DOHH2 (cell line): ENCODE measurements around the gene PDGFC.

Source experiments
- H3F3A ChIP-seq: fragments of 200-600 bp; sonication (generic), shearing (Covaris generic); 2 replicates; pipeline ENCODE4 v1.6.0; 2016; ENCODE audit warnings: antibody characterized with exemption, mild to moderate bottlenecking; ENCODE audit not compliant: control insufficient read depth, insufficient read depth
- H3K27ac ChIP-seq: fragments of 200-600 bp; sonication (generic); 2 replicates; pipeline ENCODE4 v1.5.1; 2014; ENCODE audit warnings: low read depth, mild to moderate bottlenecking, low read length, moderate library complexity
- H3K27me3 ChIP-seq: fragments of 200-600 bp; sonication (generic); 2 replicates; pipeline ENCODE4 v1.6.1; 2014; ENCODE audit warnings: mild to moderate bottlenecking, low read length, mixed read lengths; ENCODE audit not compliant: control insufficient read depth
- H3K36me3 ChIP-seq: fragments of 200-600 bp; sonication (generic); 2 replicates; pipeline ENCODE4 v1.6.1; 2014; ENCODE audit warnings: mild to moderate bottlenecking, low read length, moderate library complexity, mixed read lengths; ENCODE audit not compliant: control insufficient read depth
- H3K4me1 ChIP-seq: fragments of 200-600 bp; sonication (generic); 2 replicates; pipeline ENCODE4 v1.6.1; 2014; ENCODE audit warnings: mild to moderate bottlenecking, low read length, mixed read lengths; ENCODE audit not compliant: control insufficient read depth
- H3K4me2 ChIP-seq: fragments of 200-600 bp; sonication (generic); 2 replicates; pipeline ENCODE4 v1.6.0; 2014; ENCODE audit warnings: mild to moderate bottlenecking, low read length, moderate library complexity
- H3K4me3 ChIP-seq: fragments of 200-600 bp; sonication (generic); 2 replicates; pipeline ENCODE4 v1.5.1; 2014; ENCODE audit warnings: mild to moderate bottlenecking, low read length, mixed read lengths
- H3K79me2 ChIP-seq: fragments of 200-600 bp; sonication (generic); 2 replicates; pipeline ENCODE4 v1.6.1; 2014; ENCODE audit warnings: mild to moderate bottlenecking, low read length, mixed read lengths; ENCODE audit not compliant: control insufficient read depth
- H3K9me2 ChIP-seq: fragments of 200-600 bp; sonication (generic); replicated peaks from 2 replicates; pipeline ENCODE4 v1.6.1; 2014; ENCODE audit warnings: mild to moderate bottlenecking, low read length, mixed read lengths; ENCODE audit not compliant: control insufficient read depth
- H3K9me3 ChIP-seq: fragments of 200-600 bp; sonication (generic); 2 replicates; pipeline ENCODE4 v1.6.1; 2014; ENCODE audit warnings: antibody characterized with exemption, low read length, mixed read lengths; ENCODE audit not compliant: control insufficient read depth, insufficient read depth
- H4K20me1 ChIP-seq: fragments of 200-600 bp; sonication (generic); 2 replicates; pipeline ENCODE4 v1.6.0; 2014; ENCODE audit warnings: low read depth, mild to moderate bottlenecking, antibody characterized with exemption, low read length, moderate library complexity; ENCODE audit not compliant: control insufficient read depth, insufficient read depth
- EZH2phosphoT487 ChIP-seq: fragments of 200-600 bp; sonication (generic); IDR thresholded peaks from 2 replicates; pipeline ENCODE4 v1.6.1; 2017; ENCODE audit warnings: borderline replicate concordance, mild to moderate bottlenecking, antibody characterized with exemption, low read length, moderate library complexity, mixed read lengths
- TF ChIP-seq, protein P1 (sequence below): fragments of 200-600 bp; sonication (generic); IDR thresholded peaks from one replicate; pipeline ENCODE4 v1.5.1; 2014; ENCODE audit warnings: antibody characterized with exemption, mild to moderate bottlenecking, low read depth, low read length; ENCODE audit not compliant: poor library complexity, severe bottlenecking

Gene PDGFC

DNA sequence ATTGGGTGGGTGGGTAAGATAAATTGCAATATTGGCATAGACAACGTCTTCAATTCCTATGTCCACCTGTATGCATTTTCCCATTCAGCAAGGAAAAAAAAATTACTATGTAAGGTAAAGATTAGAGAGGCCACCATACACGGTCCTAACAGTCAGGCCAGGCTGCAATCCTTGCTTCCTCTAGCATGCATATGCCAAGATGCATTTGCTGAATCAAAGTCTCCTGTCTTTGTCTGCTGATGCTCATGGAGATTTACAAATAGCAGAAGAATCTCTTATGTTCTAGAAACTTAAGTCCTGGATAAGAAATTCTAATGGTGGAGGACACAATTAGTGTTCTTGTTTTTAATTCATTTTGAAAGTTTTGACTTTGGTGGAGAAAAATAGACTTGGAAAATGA lies 206.8 kb downstream of the PDGFC start:
- Histone ChIP-seq H3K9me3 (no peaks in the 10 kb centered on the region), H3K9me2 (no peaks in the 10 kb centered on the region), H3F3A (no peaks in the 10 kb centered on the region), H3K4me1 (no peaks in the 10 kb centered on the region), H3K36me3 (no peaks in the 10 kb centered on the region), H3K79me2 (no peaks in the 10 kb centered on the region), H3K4me3 (no peak overlapping the region), H3K27me3 (no peaks in the 10 kb centered on the region), H3K4me2 (no peak overlapping the region), H3K27ac (no peak overlapping the region), H4K20me1 (no peaks in the 10 kb centered on the region)
- no peak for TF ChIP-seq EZH2phosphoT487
- TF ChIP-seq, protein P1, sequence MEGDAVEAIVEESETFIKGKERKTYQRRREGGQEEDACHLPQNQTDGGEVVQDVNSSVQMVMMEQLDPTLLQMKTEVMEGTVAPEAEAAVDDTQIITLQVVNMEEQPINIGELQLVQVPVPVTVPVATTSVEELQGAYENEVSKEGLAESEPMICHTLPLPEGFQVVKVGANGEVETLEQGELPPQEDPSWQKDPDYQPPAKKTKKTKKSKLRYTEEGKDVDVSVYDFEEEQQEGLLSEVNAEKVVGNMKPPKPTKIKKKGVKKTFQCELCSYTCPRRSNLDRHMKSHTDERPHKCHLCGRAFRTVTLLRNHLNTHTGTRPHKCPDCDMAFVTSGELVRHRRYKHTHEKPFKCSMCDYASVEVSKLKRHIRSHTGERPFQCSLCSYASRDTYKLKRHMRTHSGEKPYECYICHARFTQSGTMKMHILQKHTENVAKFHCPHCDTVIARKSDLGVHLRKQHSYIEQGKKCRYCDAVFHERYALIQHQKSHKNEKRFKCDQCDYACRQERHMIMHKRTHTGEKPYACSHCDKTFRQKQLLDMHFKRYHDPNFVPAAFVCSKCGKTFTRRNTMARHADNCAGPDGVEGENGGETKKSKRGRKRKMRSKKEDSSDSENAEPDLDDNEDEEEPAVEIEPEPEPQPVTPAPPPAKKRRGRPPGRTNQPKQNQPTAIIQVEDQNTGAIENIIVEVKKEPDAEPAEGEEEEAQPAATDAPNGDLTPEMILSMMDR, result no peak

DNA sequence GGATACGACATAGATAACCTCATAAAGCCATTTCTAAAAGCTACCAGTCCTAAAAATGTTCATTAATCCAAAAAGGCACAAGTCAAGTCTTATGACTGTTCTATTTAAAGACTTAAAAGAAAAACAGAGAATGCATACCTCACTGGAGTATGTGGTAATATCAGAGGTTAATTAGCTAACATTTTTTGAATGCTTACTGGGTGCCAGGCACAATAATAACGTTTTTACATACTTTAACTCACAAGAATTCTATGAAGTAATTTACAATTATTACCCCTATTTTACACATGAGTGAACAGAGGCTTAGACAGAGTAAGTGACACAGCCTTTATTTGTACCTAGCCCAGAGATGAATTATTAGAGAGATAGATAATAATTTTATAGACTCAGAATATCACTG lies 207.5 kb downstream of the PDGFC start:
- TF ChIP-seq, protein P1, result no peak
- TF ChIP-seq EZH2phosphoT487, result no peak
- Histone ChIP-seq H3K27ac (no peak overlapping the region), H3K4me1 (no peaks in the 10 kb centered on the region)

DNA sequence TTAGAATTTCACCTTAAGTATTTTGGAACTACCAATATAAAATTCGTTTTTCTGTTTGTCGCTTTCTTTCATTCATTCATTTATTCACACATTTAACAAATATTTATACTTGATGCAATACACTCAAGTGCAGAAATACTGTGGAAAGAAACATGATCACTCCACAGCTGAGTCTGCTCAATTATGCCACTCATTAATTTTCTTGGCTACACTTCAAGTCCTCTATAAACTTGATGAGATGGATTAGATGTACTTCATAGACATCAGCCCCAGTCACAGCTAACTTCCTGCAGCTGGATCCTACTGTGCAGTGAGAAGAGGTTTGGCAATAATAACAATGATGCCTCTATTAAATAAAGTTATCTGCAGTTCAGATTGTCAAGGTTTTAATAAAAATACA lies 208.1 kb downstream of the PDGFC start:
- TF ChIP-seq, protein P1, result no peak
- no peak for TF ChIP-seq EZH2phosphoT487
- Histone ChIP-seq H3F3A (no peaks in the 10 kb centered on the region), H3K4me1 (no peaks in the 10 kb centered on the region), H3K9me2 (no peaks in the 10 kb centered on the region), H3K27me3 (no peaks in the 10 kb centered on the region), H3K36me3 (no peaks in the 10 kb centered on the region), H3K4me3 (no peak overlapping the region), H3K79me2 (no peaks in the 10 kb centered on the region), H3K9me3 (no peaks in the 10 kb centered on the region), H3K4me2 (no peak overlapping the region), H4K20me1 (no peaks in the 10 kb centered on the region), H3K27ac (no peak overlapping the region)

More for the DNA sequence above, 207.5 kb downstream of the PDGFC start:
- no peaks in the 10 kb centered on the region for H4K20me1 ChIP-seq
- no peak overlapping the region for H3K4me2 ChIP-seq
- no peaks in the 10 kb centered on the region for H3K9me2 ChIP-seq
- no peaks in the 10 kb centered on the region for H3F3A ChIP-seq
- no peaks in the 10 kb centered on the region for H3K9me3 ChIP-seq
- H3K27me3 ChIP-seq, result no peaks in the 10 kb centered on the region
- no peaks in the 10 kb centered on the region for H3K79me2 ChIP-seq
- no peak overlapping the region for H3K4me3 ChIP-seq
- H3K36me3 ChIP-seq, result no peaks in the 10 kb centered on the region

DNA sequence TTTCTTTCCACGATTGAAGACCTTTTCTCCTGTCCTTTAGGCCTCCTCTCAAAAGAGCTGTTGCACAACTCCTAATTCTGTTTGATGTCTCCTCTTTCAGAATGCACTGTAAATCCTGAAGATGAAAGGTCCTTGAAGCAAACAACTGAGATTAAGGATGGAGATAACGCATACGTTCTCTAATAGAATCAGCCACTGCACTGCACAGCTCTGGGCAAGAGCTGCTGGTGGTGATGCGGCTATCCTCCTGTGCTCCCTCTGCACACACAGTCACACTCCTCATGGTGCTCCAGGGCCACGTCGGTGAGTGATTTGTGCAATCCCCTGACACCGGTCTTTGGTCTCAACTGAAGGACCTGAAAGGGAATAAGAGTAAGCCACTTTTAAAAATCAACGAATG lies 208.7 kb downstream of the PDGFC start:
- no peak overlapping the region for H3K27ac ChIP-seq

More for the DNA sequence above, 208.7 kb downstream of the PDGFC start:
- no peaks in the 10 kb centered on the region for H3F3A ChIP-seq
- no peaks in the 10 kb centered on the region for H3K36me3 ChIP-seq
- H3K4me2 ChIP-seq, result no peak overlapping the region
- H4K20me1 ChIP-seq, result no peaks in the 10 kb centered on the region
- no peaks in the 10 kb centered on the region for H3K9me3 ChIP-seq
- no peaks in the 10 kb centered on the region for H3K4me1 ChIP-seq
- no peaks in the 10 kb centered on the region for H3K27me3 ChIP-seq
- TF ChIP-seq, protein P1, result no peak
- TF ChIP-seq EZH2phosphoT487, result no peak
- no peak overlapping the region for H3K4me3 ChIP-seq
- no peaks in the 10 kb centered on the region for H3K9me2 ChIP-seq
- H3K79me2 ChIP-seq, result no peaks in the 10 kb centered on the region
